Measurements from ENCODE around the gene TIMM17A.

GRCh38 chr1:202018468-202019234 is 63.3 kb downstream of the TIMM17A start:
- TF ChIP-seq CTCF (IDR thresholded peaks at IDR 0.05; ENCODE audit: poor library complexity): no peak
- TF ChIP-seq EZH2 (IDR thresholded peaks at IDR 0.05; ENCODE audit: borderline replicate concordance): no peak
- TF ChIP-seq EZH2phosphoT487 (IDR thresholded peaks at IDR 0.05; ENCODE audit: low read depth, severe bottlenecking, unreplicated experiment): no peak

Measured in hepatocyte (in vitro differentiated cells).